NCI-H1417 treated with DMSO at 0.1 percent for 48 hours (cell line): ENCODE measurements around the gene DLG5.

Experiments used
- DNase-seq: peaks from one replicate; lab custom pipeline; 2025; lab: John Stamatoyannopoulos, UW

DLG5 gene

GRCh38 chr10:77756319-77757232 is 170.0 kb downstream of the DLG5 start:
- DNase-seq: peak; percentile 0

DNA sequence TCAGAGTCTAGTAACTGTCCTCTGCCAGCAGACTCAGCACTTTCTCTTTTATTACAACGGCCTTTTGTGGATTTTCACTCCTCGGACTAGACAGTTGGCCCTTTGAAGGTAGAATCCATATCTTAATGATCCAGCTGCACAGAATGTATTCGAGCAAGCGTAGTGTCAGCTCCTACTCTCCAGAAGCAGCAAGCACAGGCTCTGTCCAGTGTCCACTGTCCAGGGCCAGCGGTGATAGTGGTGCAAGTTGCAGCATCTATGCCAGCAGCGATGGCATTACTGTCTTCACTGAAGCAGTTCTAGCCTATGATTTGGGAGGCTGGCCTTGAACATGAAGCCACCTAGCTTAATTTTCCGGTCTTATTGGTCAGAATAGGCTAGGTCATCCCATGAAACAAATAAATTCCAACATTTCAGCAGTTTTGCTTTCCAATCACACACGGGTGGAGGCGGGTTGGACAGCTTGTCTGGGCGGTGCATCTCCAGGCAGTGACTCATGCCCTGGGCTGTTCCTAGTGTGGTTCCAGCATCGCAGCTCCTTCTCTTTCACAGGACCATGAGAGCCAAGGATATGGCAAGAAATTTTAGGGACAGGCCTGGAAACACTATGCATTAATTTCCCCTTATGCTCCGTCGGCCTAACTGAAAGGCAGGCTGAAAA is 180.4 kb downstream of the DLG5 start:
- DNase-seq: no peak

- DNase-seq: no peak
Observed at GRCh38 chr10:77744245-77744644, 182.3 kb downstream of the DLG5 start.

DNA sequence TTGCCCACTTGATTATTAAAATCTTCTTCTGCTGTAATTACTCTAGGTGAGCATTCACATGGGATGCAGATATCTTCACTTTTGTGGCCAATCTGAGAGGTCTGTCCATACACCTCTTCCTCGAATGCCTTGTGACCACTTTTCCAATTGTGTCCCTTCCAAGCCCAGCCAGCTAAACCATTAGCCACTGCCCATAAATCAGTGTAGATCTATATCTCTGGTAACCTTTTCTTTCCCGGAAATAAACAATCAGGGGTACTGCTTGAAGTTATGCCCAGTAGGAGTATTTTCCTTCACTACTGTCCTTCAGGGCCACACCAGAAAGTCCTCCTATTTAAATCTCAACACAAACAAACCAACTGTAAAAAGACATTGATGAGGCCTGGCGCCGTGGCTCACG is 184.4 kb downstream of the DLG5 start:
- DNase-seq: no peak

DNA sequence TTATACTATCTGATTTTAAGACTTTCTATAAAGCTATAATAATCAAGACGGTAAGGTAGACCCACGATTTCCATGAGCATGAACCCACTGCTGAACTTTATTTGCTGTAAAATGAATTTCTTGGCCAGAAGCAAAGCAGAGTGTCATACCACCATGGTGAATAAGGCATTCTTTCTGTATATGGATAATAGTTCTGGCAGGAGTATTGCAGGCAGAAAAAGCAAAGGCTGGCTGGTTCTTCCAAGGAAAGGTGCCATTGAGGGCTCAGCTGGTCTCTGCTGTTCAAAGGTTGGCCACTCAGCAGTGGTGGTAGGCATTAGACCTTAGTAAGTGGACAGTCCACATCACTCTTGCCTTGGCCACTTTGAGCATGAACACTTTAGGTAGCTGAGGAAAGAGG is 184.8 kb downstream of the DLG5 start:
- DNase-seq: no peak
